Endodermal cell (in vitro differentiated cells): ENCODE measurements around the gene GRB10. TPM values are rescaled to one million over a fixed set of nuclear protein-coding genes. Genes with fewer than 3 reads are reported as not detected.

Experiments
- DNase-seq: peaks from one replicate; pipeline ENCODE4 v3.0.0-alpha.2; 2017
- H3K27ac ChIP-seq: 2 replicates; pipeline ENCODE4 v1.5.1; 2013; ENCODE audit warnings: mild to moderate bottlenecking, low read depth, low read length, moderate library complexity
- H3K27me3 ChIP-seq: 2 replicates; pipeline ENCODE4 v1.6.1; 2013; ENCODE audit warnings: mild to moderate bottlenecking, low read length, moderate library complexity; ENCODE audit not compliant: insufficient read depth, control insufficient read depth, poor library complexity, severe bottlenecking
- H3K36me3 ChIP-seq: 2 replicates; pipeline ENCODE4 v1.7.0; 2013; ENCODE audit warnings: mild to moderate bottlenecking, low read length, moderate library complexity; ENCODE audit not compliant: control insufficient read depth, insufficient read depth
- H3K4me1 ChIP-seq: one replicate; pipeline ENCODE4 v1.7.0; 2013; ENCODE audit warnings: low read length; ENCODE audit not compliant: control insufficient read depth, insufficient read depth
- H3K4me3 ChIP-seq: 2 replicates; pipeline ENCODE4 v1.5.1; 2013; ENCODE audit warnings: mild to moderate bottlenecking, low read length, moderate library complexity
- H3K9ac ChIP-seq: 2 replicates; pipeline ENCODE4 v1.6.1; 2013; ENCODE audit warnings: mild to moderate bottlenecking, low read length, moderate library complexity; ENCODE audit not compliant: poor library complexity, severe bottlenecking; ENCODE audit errors: extremely low read depth
- H3K9me3 ChIP-seq: 2 replicates; pipeline ENCODE4 v1.6.1; 2013; ENCODE audit warnings: mild to moderate bottlenecking, low read length, moderate library complexity; ENCODE audit not compliant: control insufficient read depth
- H3K27ac Mint-ChIP-seq: 2 replicates; pipeline ENCODE4 v1.8.0; 2020; ENCODE audit warnings: mixed read lengths
- H3K27me3 Mint-ChIP-seq: 2 replicates; pipeline ENCODE4 v1.8.0; 2021; ENCODE audit warnings: mild to moderate bottlenecking, mixed read lengths; ENCODE audit not compliant: insufficient read depth
- H3K36me3 Mint-ChIP-seq: 2 replicates; pipeline ENCODE4 v1.8.0; 2020; ENCODE audit warnings: low read depth, mixed read lengths
- H3K4me1 Mint-ChIP-seq: 2 replicates; pipeline ENCODE4 v1.8.0; 2020; ENCODE audit warnings: mixed read lengths
- H3K4me3 Mint-ChIP-seq: 2 replicates; pipeline ENCODE4 v1.8.0; 2020; ENCODE audit warnings: mild to moderate bottlenecking, moderate library complexity, mixed read lengths
- H3K9me3 Mint-ChIP-seq: 2 replicates; pipeline ENCODE4 v1.8.0; 2020; ENCODE audit warnings: mild to moderate bottlenecking, mixed read lengths
- WGBS, 2 experiments: methylation state at CpG; one replicate each; pipeline versions ENCODE4 v1.1.5 to v1.1.7; 2013; ENCODE audit warnings: missing lambda C conversion rate in 2 of 2, mixed read lengths in 1 of 2; ENCODE audit not compliant: insufficient coverage in 1 of 2, insufficient read length in 1 of 2; 5-methylcytosine and 5-hydroxymethylcytosine counted together
- total RNA-seq, 2 donors: library from RNA; stranded (reverse); fragmentation: NEBNext Ultra II Directional in 1 of 2; extraction: Animal tissue kit (Norgen Biotek cat#: 25700) in 1 of 2; gene quantifications; 2 replicates in 1 of 2; 3 replicates in 1 of 2; pipeline ENCODE4 v1.2.1, GENCODE V29; 2021
- TF ChIP-seq, protein P1 (sequence below): fragments of 200-600 bp; sonication (generic); conservative IDR thresholded peaks from 2 replicates; pipeline ENCODE4 v1.5.0; 2021; ENCODE audit warnings: antibody characterized with exemption, mild to moderate bottlenecking

Gene GRB10
- total RNA-seq, 2 donors from 2014 or later = 71.9 to 97.5 TPM

GRCh38 chr7:50787825-50788224, 5.1 kb upstream of the GRB10 start:
- Mint-ChIP-seq H3K27me3 (peaks cover 34% of the 10 kb centered on the region), H3K9me3 (peaks cover 22% of the 10 kb centered on the region), H3K4me1 (peaks cover 38% of the 10 kb centered on the region), H3K4me3 (no peak overlapping the region), H3K36me3 (peaks cover 32% of the 10 kb centered on the region), H3K27ac (no peak overlapping the region)
- Histone ChIP-seq H3K4me3 (no peak overlapping the region), H3K36me3 (peaks cover 37% of the 10 kb centered on the region), H3K9me3 (peaks cover 14% of the 10 kb centered on the region), H3K9ac (no peak overlapping the region), H3K27me3 (no peaks in the 10 kb centered on the region), H3K4me1 (peaks cover 5% of the 10 kb centered on the region), H3K27ac (no peak overlapping the region)
- TF ChIP-seq, protein P1, sequence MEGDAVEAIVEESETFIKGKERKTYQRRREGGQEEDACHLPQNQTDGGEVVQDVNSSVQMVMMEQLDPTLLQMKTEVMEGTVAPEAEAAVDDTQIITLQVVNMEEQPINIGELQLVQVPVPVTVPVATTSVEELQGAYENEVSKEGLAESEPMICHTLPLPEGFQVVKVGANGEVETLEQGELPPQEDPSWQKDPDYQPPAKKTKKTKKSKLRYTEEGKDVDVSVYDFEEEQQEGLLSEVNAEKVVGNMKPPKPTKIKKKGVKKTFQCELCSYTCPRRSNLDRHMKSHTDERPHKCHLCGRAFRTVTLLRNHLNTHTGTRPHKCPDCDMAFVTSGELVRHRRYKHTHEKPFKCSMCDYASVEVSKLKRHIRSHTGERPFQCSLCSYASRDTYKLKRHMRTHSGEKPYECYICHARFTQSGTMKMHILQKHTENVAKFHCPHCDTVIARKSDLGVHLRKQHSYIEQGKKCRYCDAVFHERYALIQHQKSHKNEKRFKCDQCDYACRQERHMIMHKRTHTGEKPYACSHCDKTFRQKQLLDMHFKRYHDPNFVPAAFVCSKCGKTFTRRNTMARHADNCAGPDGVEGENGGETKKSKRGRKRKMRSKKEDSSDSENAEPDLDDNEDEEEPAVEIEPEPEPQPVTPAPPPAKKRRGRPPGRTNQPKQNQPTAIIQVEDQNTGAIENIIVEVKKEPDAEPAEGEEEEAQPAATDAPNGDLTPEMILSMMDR = no peak
- no peak for DNase-seq
- WGBS, 2 experiments = 95 to 100% methylated on average over 1 to 4 of the region's 4 CpGs

GRCh38 chr7:50785346-50785745, 2.6 kb upstream of the GRB10 start:
- Mint-ChIP-seq H3K27me3 (peaks cover 40% of the 10 kb centered on the region), H3K4me1 (peaks cover 34% of the 10 kb centered on the region), H3K4me3 (no peak overlapping the region), H3K9me3 (peaks cover 22% of the 10 kb centered on the region), H3K36me3 (peaks cover 37% of the 10 kb centered on the region), H3K27ac (no peak overlapping the region)
- TF ChIP-seq, protein P1 = no peak
- H3K9me3 ChIP-seq = peaks cover 14% of the 10 kb centered on the region
- H3K4me3 ChIP-seq = no peak overlapping the region
- no peak overlapping the region for H3K9ac ChIP-seq
- peaks cover 37% of the 10 kb centered on the region for H3K36me3 ChIP-seq
- no peak overlapping the region for H3K27ac ChIP-seq
- H3K27me3 ChIP-seq = no peaks in the 10 kb centered on the region
- peaks cover 4% of the 10 kb centered on the region for H3K4me1 ChIP-seq
- 93 to 94% methylated on average over 5 to 6 of the region's 6 CpGs for WGBS, 2 experiments
- no peak for DNase-seq

DNA sequence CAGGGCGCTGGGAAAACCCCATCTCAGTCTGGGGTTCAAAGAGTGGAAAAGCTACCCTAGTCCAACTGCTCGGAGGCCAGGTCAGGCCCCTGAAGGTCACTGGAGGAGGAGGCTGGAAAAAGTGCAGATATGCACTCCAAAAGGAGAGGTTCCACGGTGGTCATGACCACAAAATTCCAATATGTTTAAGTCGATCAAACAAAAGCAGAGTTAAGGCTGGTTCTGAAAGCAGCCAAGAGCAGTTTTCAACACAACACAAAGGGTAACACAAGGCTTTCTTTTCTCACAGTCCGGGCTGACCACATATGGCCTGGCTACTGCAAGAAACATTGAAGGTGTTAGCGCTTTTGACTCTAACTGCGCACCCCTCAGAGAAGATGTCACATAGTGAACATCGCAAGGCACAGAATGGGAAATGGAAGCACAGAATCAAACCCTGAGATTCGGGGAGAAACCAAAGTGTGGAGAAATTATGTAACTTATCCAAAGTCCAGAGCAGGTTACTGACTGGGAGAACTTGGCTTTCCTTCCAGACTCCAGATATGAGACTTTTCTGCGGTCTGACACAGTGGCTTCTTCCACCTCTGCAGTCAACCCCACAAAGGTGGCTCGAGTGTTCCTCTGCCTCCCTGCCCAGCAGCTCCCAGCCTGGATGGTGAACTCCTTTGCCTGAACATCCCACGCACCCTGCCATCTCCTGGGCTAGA, 1.3 kb upstream of the GRB10 start:
- Histone ChIP-seq H3K27me3 (no peaks in the 10 kb centered on the region), H3K4me1 (peaks cover 4% of the 10 kb centered on the region), H3K9me3 (peaks cover 8% of the 10 kb centered on the region), H3K4me3 (no peak overlapping the region), H3K36me3 (peaks cover 31% of the 10 kb centered on the region), H3K9ac (no peak overlapping the region), H3K27ac (no peak overlapping the region)
- peaks cover 16% of the 10 kb centered on the region for H3K9me3 Mint-ChIP-seq
- peaks cover 29% of the 10 kb centered on the region for H3K36me3 Mint-ChIP-seq
- peaks cover 40% of the 10 kb centered on the region for H3K27me3 Mint-ChIP-seq
- no peak overlapping the region for H3K4me3 Mint-ChIP-seq
- WGBS, 2 experiments = 93% methylated on average over 10 to 12 of the region's 12 CpGs
- TF ChIP-seq, protein P1 = no peak
- peaks cover 27% of the 10 kb centered on the region for H3K4me1 Mint-ChIP-seq
- DNase-seq = no peak
- no peak overlapping the region for H3K27ac Mint-ChIP-seq
